ENCODE data around the gene COG6.

The COG6 gene

GRCh38 chr13:39682310-39682709 is 26.8 kb downstream of the COG6 start:
- DNase-seq, result no peak

GRCh38 chr13:39682788-39683187 is 27.3 kb downstream of the COG6 start:
- DNase-seq, result no peak

DNA sequence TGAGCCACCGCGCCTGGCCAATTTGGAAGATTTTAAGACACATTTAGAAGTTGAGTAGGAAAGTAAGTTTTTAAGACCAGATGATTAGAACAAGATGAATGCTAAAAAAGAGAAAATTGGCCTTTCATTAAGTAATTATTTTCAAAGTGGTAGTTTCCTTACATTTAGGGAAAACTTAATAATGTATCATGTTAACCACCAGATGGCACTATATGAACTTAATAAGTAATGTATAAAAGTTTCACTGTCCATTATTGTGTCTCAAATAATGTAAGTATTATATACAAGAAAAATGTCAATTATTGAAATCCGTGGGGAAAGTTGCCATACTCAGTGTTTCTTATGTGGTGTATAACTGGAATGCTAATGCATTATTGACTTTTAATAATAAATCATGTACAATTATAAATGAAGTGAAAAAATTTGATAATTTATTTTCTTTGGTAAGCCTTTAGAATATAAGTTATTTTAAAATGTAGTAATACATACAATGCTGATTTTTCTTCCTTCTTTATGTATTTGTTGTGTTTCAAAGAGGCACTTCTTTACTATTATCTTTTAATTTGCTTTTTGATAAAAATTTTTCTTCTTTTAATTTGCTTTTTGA is 29.2 kb downstream of the COG6 start:
- no peak for DNase-seq

DNA sequence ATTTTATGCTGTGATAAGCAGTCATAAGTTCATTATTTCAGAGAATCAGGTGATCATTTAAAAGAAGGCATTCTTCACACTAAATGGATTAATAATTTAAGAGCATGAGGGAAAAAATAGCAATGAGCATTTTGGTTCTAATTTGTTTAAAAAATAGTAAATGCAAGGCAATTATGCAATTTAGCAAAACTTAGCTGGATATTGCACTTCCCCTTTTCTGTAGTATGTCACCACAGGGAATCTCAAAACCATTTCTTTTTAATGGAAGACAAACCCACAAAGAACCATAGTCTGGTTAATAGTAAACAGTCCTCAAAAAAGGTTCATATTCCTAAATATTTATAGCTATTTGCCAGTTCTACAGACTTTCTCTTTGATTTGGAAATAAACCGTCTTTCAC is 30.2 kb downstream of the COG6 start:
- DNase-seq, result no peak

- no peak for DNase-seq
These were observed 32.8 kb downstream of the COG6 start for GRCh38 chr13:39688278-39688677.

DNA sequence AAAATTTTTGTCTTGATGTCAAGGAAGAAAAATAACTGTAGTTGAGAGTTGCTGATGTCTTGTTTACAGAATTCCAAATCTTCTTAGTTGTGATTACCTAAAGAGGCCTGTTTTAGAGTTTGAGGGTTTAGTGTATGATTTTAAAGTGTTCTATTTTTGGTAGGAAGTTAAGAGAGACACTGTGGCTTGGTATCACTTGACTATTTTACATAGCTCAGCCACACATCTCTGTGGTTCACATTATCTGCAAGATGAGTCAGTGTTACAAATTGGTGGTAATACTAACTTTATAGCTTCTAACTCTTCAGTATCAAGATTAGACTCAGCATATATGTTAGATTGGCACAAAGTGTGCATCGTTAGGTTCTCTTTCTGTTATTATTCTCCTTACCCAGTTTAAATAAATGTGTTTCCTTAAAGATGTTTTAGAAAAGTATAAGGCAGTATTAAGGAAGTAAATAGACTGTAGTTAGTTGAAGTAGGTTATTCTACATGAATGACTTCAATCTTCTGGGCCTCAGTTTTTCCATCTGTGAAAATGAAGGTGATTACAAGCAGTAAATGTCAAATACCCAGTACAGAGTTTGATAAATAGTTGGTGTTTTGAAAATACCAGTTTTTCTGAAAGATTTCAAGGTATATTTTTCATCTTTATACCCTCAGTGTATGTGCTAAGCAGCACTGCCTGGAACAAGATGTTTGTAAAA is 33.4 kb downstream of the COG6 start:
- no peak for DNase-seq

GRCh38 chr13:39692660-39693438 is 37.4 kb downstream of the COG6 start:
- DNase-seq, result no peak

- no peak for DNase-seq
These were observed 43.8 kb downstream of the COG6 start for GRCh38 chr13:39699274-39699673.

GRCh38 chr13:39712626-39713025 is 57.2 kb downstream of the COG6 start:
- no peak for DNase-seq

GRCh38 chr13:39729156-39729555 is 73.7 kb downstream of the COG6 start:
- DNase-seq, result no peak

DNA sequence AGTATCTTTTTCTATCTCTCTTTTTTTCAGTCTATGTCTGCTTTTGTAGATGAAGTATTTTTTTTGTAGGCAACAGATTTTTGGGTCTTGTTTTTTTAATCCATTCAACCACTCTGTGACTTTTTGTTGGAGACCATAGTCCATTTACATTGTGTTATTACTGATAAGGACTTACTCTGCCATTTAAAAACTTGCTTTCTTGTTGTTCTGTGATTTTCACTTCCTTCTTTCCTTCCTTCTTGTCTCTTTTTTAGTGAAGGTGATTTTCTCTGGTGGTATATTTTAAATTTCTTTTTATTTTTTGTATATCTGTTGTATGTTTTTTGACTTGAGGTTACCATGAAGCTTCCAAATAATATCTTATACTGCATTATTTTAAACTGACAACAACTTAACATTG is 79.5 kb downstream of the COG6 start:
- DNase-seq, result no peak

DNA sequence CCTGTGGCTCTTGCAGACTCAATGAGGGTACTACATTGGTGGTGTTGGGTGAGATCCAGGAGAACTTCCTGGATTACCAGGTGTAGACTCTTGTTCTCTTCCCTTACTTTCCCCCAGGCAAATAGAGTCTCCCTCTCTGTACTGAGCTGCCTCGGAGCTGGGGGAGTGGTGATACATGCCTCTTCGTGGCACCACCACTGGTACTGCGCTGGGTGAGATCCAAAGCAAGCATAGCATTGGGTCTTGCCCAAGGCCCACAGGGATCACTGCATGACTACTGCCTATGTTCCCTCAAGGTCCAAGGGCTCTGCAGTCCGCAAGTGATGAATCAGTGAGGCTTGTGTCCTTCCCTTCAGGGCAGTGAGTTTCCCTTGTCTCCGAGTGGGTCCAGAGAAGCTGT is 81.6 kb downstream of the COG6 start:
- DNase-seq, result no peak

- DNase-seq, result no peak
These were observed 85.3 kb downstream of the COG6 start for GRCh38 chr13:39740761-39741160.

GRCh38 chr13:39748961-39749360 is 93.5 kb downstream of the COG6 start:
- DNase-seq, result no peak

- DNase-seq, result no peak
These were observed 94.1 kb downstream of the COG6 start for GRCh38 chr13:39749528-39749927.

DNA sequence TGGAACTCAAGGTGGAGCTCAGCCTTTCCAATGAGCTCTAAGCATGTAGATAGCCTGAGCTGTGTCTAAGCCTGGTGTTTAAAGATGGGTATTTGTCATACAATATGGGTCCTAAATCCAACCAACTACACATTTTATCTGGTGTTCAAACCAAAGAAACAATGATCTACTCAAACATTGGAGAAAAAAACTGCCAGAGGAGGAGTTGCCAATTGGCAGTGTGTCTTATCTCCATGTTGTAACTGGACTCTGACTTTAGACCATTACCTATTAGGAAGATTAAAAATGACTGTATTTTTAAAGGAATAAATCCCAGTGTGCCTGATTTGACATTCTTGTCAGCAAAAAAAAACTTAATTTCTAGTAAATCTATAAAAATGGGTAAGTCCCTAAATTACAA is 96.3 kb downstream of the COG6 start:
- no peak for DNase-seq

- no peak for DNase-seq
These were observed 105.1 kb downstream of the COG6 start for GRCh38 chr13:39760521-39760920.

DNA sequence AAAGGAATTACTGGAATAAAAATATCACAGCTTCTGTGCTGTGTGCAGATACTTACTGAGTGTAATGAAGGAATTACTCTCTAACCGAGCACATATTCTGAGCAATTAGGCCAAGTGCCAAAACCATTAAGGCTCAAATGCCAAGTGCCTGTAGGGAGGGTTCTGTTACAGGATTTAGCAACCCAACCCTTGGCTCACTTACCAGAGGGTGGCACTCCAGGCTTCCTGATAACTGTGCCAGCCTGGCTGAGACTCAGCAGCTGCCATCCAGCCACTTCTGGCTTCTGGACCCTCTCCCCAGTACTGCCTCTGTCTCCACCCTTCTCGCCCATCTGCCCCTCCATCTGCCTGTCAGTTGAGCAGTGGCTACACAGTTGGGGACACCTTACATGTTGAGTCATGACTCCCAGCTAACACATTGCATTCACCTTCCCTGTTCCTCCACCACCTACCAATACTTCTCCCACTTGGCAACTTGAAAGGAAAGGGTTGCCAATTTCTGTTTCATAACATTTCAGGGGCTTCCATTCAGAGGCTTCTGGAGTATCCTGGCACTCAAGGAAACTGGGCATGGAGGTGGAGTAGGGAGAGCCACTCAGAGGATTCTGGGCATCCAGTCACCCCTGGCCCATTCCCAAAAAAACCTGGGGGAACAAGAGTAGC is 110.5 kb downstream of the COG6 start:
- no peak for DNase-seq

DNA sequence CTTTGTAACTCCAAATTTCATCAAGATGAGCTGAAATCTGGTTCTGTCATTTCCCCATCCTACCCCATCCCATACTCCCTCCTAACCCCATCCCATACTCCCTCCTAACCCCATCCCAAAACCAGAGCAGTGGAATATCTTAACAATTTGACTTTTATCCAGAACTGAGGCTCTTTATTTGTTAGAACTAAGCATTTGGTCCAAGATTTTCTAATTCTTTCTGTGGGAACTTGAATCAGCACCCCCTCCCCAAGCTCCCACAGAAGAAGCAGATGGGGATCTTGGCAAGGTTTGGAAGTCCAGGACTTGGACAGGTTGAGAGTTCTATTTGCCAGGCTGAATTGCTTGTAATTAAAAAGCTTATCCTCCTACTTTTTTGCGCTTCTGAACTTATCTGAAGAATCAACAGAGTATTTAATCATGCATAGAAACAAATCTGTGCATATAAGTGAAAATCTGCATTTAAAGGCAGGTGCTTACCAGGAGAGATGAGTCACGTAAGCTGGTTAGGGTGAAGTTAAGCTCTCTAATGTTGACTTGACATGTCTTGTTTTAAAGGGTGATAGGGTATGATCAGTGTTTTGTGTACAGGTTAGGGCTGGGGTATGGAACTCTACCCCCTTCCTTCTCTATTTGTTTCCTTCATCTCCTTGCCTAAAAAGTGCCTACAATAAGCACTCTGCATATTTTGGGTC is 111.1 kb downstream of the COG6 start:
- no peak for DNase-seq

DNA sequence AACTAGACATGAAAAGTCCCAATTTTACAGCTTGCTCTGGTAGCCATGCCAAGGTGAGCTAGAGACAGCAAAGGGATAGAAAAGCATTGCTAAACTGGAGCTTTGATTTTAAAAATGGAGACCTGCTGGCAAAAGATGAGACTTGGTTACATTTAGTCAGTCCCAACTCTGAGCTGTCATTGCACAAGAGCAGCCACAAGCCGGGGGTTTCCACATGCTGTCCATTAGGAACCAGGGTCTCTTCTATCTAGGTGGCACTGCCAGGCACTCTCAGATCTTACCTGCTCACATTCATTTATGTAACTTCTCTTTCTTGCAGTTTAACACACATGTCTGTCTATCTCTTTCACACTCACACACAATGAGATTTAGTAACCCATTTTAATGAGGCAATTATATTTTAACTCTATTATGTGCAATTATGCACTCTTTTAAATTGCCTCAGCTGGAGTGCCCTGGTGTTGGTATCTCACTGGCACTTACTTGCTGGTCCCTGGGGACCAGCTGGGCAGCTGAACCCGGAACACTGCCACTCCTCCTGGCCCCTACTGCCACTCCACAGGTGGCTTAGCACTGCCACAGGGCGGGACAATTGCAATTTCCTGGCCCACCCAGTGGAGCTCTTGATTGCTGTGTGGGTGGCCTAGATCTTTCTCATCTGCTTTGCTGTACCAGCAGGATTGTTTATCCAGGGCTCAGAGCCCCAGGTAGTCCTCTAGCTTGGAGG is 112.5 kb downstream of the COG6 start:
- no peak for DNase-seq

DNA sequence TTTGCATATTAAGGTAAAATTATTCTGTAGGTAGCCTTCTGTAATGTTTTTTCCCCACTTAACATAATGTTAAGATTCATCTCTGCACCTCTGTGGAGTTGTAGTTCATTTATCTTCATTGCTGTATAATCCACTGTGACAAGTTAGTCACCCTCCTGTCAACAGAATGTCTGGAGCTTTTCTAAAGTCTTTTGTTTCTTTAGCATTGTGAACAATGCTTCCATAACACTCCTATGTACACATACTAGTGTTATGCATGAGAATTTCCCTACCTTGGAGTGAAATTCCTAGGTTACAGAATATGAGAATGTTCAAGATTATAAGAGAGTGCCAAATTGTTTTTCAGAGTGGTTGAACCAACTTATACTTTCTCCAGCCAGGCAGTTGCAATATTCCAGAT is 113.5 kb downstream of the COG6 start:
- DNase-seq, result no peak
